SIG-M5 (cell line): ENCODE data around the gene DOK4.
A peak's percentile ranks its signal among the peaks of the same experiment; 100 is the strongest.

ENCODE experiments used
- DNase-seq: peaks from one replicate; lab custom pipeline; 2025; lab: John Stamatoyannopoulos, UW

The DOK4 gene

DNA sequence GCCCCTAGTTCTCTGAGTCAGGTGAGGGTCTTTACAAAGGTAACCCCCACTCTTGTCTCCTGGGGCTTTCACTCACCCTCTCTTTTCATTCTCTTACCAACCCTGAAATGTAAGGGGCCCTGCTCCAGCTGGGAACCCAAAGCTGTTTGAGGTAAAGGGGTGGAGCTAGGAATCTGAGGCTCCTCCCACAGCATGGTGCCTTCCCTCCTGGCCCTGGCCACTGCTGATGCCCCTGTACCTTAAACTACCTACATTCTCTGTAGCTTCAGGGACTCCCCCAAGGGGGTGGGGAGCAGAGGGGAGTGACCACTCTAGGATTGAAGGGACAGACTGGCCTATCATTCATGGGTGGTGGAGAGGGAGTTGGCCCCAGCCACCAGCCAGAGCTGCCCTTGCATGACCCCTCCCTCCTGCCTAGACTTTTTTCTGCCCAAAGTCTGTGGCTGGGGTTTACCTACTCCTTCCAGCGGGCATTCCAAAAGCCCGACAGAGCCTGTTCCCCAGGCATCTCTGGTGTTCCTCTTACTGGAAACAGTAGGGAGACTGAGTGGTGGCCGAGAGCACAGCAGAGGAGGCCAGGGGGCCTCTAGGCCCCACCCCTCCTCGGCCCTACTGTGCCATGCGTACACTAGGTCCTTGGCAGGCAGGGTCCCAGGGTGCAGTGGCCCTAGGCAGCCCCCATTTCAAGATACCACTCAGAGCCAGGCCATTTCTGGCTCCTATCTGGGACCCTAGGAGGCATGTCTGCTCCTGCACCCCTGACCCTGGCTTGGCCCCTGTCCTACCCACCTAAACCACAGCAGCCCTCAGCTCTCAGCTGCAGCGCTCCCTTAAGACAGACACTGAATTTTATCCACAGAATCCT, 9.5 kb downstream of the DOK4 start:
- no peak for DNase-seq

DNA sequence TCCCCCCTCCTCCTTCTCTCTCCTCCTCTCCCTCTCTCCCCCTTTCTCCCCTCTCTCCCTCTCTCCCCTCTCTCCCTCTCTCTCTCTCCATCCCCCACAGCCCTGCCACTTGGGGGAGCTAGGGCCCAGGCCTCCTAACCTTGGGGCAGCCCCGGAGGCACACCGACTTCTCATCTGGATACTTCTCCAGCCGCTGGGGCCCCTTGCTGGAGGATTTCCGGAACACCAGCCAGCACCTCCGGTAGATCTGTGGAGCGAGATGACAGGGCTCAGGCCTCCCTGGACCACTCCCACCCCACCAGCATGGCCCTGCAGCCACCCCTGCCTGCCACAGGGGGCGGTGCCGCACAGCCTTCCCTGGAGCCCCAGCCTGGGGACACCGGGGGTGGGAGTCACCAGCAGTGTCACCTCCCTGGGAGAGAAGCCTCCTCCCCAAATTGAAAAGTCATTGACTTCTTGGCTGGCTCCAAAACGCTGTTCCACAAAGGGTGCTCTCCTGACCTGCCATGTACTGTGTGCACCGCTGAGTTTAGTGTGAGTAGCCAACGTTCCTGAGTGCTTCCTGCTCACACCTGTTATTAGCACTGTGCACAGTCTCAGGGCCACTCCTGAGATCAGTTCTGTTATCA, 10.5 kb downstream of the DOK4 start:
- no peak for DNase-seq

DNA sequence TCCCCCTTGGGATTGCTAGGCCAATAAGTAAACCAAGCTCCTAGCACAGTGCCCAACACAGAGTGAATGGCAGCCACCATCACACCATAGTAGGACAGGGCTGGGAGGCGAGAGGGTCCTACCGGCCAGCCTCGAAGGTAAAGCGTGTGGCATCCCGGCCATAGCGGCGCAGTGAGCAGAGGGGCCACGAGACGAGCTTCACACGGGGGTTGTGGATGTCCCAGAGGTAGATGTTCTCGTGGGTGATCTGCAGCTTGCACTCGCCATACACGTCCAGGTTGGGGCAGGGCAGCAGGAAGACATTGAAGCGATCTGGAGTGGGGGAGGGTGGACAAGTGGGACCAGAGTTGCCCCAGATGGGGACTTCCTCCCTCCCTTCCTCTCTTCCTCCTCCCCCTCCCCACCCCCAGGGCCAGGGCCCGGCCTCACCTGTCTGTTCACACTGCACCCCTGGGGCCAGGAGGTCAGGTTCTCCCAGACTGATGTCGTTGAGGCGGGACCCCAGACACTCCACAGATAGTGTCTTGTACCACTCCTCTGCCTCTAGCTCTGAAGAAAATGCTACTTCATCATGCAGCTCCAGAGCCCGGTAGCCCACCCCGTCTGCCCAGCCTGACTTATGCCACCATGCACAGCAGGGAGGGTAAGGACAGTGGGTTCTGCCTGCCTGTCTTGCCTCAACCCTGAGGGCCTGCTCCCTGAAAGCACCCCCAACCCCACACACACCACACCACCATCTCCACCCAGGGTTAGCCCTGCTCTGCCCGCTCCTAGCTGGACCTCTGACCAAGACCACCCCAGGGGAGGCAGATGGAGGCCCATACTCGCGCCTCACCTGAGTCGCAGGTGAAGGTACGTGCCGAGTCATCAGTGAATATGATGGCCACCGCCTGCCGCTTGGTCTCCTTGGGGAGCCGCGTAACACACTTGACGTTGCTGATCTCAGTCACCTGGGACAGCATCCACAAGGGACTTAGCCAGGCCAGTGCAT, 11.3 kb downstream of the DOK4 start:
- DNase-seq, result no peak

DNA sequence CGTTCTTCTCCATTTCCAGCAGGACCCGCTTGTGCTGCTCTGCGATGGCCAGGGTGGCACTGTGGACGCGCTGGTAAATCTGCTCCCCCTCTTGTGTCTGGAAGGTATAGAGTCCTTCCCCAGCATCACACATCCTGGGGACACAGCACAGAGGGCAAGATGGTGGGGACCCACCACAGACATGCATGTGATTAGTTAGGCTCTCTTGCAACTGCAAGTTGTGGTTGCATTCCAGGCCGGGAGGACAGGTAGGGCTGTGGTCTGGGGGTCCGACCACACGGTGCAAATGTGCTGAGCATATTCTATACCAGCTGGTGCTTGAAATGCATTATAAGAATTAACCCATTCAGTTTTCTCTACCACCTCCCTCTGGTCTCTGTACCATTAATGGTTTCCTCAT, 12.4 kb downstream of the DOK4 start:
- DNase-seq, result no peak

DNA sequence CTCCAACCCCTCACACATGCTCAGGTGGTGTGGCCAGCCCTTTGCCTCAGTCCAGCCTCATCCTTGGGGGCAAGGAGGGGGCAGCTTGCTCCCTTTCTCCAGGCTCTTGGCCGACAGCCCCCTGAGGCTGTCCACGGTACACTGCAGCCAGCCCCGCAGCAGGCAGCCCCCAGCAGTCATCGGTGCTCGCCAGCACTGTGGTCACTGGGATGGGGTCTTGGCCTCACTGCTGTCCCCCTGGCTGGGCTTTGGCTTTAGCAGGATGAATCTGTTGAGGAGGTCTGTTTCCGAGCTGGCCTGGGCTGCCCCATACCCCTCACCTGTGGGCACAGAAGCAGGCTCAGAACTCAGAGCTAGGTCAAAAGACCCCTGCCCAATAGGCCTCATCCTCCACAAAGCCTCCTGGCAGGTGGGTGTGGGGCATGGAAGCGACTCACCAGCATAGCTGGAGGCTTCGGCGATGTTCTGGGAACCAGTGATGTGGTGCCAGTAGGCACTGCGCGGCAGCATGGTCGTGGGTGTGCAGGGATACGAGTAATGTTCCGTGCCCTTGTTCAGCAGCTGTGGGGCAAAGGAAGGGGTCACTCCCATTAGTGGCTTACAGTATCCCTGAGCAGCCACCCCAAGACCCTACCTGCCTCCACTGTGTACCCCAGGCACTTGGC, 13.0 kb downstream of the DOK4 start:
- no peak for DNase-seq

DNA sequence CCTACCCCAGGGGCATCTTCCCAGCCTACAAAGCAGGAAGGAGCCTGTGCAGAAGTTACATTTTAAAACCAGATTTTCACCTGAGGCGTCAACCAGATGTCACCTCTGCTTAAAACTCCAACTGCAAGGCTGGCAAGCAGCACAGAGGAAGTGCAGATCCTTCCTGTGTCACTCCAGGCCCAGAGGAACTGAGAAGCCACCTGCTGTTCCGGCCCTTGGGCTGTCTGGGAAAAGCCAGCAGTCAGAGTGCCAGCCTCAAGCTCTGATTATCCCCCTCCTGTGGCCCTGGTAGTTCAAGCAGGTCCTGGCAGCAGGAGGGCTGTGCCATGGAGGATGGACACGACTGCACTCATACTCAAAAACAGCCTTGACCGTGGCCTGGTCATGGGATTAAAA, 13.6 kb downstream of the DOK4 start:
- no peak for DNase-seq

DNA sequence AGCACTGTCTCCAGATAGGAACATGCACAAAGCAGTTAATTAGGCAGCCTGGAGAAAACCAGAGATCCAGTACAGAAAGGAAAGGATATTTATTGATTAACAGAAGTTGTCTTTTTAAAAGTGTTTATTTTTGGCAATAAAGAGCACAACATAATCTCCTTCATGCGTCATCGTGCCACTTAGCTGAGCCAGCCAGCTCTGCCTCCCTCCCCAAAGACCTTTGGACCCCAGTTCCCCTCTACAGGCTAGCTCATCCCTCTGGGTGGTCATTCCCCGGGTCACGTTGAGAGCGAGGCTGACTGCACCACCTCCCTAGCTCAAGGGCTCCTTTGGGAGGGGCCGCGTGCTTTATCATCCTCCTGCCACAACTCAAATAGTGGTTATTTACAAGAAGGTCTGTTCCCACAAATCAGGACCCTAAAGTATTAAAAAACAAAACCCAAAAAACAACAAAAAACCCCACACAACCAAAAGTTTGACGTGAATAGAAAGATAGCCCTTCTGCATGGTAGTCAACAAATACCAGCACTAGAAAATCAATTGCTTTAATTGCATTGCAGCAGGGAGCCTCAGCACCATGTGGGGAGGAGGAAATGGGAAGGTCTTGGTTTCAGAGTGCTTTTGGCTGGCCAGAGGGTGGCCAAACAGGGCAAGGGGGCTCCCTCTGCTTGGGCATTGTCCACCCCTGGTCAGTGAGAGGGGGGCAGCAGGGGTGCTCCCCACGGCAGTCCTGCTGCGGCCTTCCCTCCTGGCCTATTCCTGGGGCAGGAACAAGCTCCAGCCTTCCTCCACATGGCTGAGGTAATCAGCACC, 14.2 kb downstream of the DOK4 start:
- DNase-seq, result no peak

DNA sequence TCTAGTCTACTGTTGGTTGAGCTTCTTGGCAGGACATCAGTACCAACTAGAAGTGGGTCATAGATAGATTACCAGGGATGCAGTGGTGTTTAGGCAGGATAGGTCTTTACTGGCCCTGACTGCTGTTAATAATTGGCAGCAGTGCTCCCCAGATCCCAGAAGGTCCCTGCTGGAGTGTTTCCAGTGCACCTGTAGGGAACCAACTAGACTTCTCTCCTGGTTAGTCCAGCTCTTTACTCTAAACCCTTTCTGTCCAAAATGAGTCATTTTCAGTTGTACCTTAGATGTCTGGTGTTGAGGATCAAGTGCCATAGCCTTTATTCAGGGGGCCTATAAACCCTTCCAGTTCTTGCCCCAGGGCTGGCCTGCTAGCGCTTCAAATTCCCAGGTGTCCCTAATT, 15.1 kb downstream of the DOK4 start:
- DNase-seq, result no peak

DNA sequence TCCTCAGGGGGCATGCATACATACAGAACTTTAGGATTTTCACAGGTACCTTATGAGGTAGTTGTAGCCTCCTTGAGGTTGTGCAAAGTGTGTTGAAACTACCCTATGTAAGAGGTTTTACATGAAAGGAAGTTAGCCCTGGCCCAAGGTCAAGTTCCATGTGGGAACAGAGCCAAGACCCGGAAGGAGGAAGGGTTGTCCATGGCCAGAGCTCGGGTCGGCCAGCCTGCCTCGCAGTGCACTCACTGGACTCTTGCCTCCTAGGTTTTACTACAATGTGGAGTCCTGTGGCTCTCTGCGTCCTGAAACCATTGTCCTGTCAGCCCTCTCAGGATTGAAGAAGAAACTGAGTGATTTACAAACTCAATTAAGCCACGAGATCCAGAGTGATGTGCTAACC, 15.6 kb downstream of the DOK4 start:
- DNase-seq, result no peak

DNA sequence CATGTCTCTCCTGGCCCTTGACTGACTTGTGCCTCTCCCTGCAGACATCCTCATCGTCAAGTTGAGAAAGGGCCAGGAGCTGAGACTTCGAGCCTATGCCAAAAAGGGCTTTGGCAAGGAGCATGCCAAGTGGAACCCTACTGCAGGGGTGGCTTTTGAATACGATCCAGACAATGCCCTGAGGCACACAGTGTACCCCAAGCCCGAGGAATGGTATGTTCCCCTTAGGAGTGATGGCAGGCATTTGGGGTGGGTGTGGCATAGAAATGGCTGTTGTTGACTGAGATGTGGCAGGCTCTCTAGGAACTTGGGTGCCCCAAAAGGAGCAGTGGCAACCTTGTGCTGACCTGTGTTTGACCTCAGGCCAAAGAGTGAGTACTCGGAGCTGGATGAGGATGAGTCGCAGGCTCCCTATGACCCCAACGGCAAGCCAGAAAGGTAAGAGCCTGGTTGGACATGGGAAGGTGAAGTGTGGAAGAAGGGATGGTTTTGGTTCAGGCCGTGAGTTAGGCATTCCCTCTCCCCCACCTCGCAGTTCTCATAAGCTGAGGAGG, 16.3 kb downstream of the DOK4 start:
- DNase-seq, result no peak

DNA sequence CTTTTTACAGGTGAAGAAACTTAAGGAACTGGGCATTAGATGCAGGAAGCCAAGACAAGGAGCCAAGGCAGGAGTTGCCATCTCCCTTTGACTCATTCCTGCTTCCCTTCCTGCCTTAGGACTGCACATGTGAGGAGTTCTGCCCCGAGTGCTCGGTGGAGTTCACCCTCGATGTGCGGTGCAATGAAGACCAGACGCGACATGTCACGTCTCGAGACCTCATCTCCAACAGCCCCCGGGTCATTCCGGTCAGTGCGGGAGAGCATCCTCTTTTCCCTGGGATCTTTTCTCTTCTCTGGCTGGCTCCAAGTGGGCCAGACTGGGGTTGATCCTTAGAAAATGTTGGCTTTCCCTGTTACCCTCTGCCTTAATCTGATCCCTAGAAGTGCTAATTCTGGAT, 17.2 kb downstream of the DOK4 start:
- no peak for DNase-seq

DNA sequence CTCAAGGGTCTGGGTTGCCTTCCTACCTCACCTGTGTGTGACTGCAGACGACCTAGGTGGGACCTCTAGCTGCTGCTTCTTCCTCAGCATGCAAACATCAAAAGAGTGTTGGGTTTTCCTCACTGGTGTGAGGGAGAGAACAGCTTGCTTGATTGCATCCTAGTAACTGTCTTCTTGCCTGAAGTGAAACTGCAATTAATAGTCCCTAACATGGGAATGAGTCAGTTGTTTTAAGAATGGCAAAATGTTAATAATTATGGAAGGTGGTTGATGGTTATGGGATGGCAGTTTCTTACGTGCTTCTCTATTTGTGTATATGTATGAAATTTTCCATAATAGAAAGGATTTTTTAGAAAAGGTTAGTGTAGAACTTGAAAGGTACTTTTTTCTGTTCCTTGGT, 17.9 kb downstream of the DOK4 start:
- no peak for DNase-seq

DNA sequence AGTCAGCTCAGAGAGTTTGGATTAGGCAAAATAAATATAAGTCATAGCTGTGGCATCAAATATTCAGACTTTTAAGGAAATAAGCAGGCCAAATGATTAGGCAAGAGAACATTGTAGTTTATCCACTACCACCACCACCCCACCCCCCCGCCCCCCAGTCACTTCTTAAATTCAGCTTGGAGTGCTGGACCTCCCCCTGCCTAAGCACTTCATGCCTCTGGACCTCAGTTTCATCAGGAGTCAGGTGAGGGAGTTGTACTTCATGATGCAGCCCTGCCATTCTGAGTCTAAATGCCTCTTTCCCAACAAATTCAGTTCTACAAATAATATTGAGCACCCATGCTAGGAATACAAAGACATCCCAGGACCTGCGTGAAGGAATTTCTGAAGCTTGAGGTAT, 21.8 kb downstream of the DOK4 start:
- no peak for DNase-seq

DNA sequence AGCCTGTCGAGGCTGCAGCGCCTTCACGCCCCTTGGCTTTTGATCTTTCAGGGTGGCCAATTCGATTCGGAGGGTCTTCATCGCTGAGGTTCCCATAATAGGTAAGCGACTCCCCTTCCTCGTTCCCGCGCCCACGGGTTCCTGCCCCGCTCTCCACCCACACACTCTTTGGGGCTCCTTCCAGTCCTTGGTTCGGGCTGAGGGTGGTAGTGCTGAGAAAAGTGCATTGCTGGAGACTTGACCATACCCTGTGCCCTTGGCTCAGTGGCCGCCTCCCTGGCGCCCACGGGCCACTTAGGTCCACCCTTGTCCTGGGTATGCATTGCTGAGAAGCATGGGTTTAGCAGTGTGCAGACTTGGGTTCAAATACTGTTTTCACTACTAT, 23.3 kb downstream of the DOK4 start:
- DNase-seq, result no peak

DNA sequence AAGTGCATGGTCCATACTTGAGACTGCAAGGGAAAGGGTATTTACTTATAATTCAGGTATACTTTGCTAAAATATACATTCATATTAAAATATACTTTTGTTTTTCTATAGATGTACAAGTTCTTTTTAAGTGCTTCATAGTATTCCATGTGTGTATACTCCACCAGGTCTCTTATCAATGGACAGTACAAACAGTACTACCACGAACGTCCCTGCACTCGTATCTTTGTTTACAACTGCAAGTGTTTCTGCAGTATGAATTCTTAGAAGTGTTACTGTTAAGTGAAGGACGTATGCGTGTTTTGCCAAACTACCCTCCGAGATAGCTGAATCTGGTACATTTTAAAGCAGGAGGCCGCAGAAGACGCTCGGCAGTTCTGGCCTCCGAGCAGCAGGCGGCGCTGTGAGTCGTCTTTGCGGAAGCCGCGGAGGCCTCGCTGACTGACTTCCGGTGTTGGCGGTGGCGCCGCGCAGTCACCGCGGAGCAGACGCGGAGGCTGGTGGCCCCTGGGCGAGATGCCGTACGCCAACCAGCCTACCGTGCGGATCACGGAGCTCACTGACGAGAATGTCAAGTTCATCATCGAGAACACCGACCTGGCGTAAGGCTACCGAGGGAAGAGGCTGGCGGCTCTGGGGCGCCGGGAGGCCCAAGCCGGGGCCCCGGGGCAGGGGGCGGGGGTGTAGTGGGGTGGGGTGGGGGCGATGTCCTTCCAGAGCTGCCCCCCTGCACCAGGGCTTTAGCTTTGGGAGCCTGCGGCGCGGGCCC, 23.9 kb downstream of the DOK4 start, which contains the start of gene POLR2C:
TSS of gene POLR2C (plus strand) at position 471 of the 769 bp plus-strand sequence. CDS start at position 517, 46 bp downstream.
- DNase-seq, result peak; percentile 38

DNA sequence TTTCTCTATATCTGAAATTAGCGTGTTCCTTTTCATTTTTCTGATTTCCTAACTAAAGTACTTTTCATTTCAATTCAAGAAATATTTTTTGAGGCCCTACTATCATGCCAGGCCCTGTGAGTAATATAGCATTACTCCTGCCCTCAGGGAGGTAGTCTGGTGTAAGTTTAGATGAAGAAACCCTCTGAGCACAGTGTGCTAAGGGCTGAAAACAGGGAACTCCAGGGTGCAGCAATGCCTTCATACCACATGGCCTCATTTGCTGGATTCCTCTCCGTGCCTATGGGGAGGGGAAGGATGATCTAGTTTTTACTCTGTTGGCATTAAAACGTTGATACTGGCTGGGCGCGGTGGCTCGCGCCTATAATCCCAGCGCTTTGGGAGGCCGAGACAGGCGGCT, 34.3 kb downstream of the DOK4 start:
- no peak for DNase-seq

DNA sequence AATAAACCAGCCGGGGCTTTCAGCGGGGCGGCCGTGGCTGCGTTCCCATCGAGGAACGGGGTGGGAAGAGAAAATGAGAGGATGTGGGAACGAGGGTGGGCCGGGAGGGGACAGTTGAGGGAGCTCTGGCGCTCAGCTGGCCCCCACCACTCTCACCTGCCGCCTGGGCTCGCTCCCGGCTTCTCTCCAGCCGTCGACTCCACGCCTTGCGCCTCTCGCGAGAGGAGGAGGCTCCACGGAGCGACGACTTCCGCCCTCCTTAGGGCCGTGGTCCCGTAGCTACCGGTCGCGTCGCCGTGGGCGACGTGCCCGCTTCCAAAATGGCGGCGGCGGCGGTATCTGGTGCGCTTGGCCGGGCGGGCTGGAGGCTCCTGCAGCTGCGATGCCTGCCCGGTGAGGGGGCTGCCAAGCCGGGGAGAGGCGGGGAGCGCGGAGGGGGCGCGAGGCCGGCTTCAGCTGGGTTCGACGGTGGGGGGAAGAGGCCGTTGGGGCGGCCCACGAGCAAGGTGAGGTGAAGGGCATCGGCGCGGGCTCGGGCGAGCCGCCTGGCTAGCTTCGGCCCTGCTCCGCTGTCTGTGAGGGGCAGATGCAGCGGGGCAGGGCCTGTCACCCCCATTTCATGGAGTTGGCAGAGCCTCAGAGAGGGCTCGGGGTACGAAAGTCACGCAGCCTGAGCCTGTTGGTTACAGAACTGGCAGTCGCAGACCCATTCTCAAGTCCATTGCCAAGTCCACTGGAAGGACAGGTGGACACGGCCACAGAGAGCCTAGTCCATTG, 38.9 kb downstream of the DOK4 start, which contains the start of the genes CIAPIN1 and COQ9:
TSS of gene CIAPIN1 (minus strand) at position 200 of the 777 bp plus-strand sequence. CDS start 6,457 bp downstream, outside the sequence.
TSS of gene COQ9 (plus strand) at position 294 of the 777 bp plus-strand sequence. CDS start at position 321, 27 bp downstream.
- DNase-seq, result peak; percentile 29

DNA sequence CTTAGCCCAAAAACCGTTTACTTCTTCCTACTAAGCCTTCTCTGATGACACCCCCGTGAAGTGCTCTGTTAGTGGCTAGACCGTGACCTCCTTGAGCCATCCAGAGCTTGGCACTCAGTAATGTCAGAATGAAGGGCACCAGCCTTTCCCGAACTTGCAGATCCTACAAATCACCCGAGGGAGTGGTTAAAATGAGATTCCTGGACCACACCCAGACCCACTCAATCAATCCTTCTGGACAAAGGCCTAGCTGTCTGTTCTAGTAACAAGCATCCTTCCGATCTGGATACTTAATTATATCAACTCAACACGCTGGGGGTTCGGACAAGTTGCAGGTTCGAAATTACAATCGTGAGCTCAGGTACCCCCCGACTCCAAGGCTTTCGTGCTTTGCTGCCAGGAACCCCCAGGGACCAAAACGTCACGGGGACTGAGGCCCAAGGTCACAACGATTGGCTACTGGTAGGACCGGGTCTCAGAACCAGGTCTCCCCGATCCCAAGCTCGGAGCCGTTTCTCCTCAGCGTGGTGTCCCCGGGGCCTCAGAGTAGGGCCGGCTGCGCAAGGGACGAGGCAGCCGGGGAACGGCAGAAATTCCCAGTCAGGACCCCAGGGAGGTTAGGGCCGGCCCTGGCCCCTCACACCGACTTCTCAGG, 39.6 kb downstream of the DOK4 start:
- DNase-seq, result no peak
